Measurements from ENCODE around the gene AAK1.
"Not testable (repeated sequence)": the region's sequence is repeated elsewhere in the genome, so short reads cannot be mapped to it uniquely, and the experiment has no call there.

Gene AAK1

GRCh38 chr2:69660637-69661036 lies 17.1 kb upstream of the AAK1 start:
- no peak overlapping the region for H3K4me3 ChIP-seq (ENCODE audit: low read depth, low read length)
- DNase-seq (ENCODE audit: low read depth), result no peak
- TF ChIP-seq CTCF (IDR thresholded peaks at IDR 0.05; ENCODE audit: low read depth, low read length, missing control alignments), result no peak

- no peak for TF ChIP-seq CTCF (IDR thresholded peaks at IDR 0.05; ENCODE audit: low read depth, low read length, missing control alignments)
- DNase-seq (ENCODE audit: low read depth), result no peak
- no peak overlapping the region for H3K4me3 ChIP-seq (ENCODE audit: low read depth, low read length)
Observed at GRCh38 chr2:69659941-69660483, 16.5 kb upstream of the AAK1 start.

GRCh38 chr2:69659349-69659748 lies 15.8 kb upstream of the AAK1 start:
- DNase-seq (ENCODE audit: low read depth), result no peak
- TF ChIP-seq CTCF (IDR thresholded peaks at IDR 0.05; ENCODE audit: low read depth, low read length, missing control alignments), result no peak
- H3K4me3 ChIP-seq (ENCODE audit: low read depth, low read length), result no peak overlapping the region

GRCh38 chr2:69652206-69652605 lies 8.7 kb upstream of the AAK1 start:
- no peak for DNase-seq (ENCODE audit: low read depth)
- TF ChIP-seq CTCF (IDR thresholded peaks at IDR 0.05; ENCODE audit: low read depth, low read length, missing control alignments), result no peak
- no peak overlapping the region for H3K4me3 ChIP-seq (ENCODE audit: low read depth, low read length)

GRCh38 chr2:69647196-69647595 lies 3.7 kb upstream of the AAK1 start:
- DNase-seq (ENCODE audit: low read depth); H3K4me3 ChIP-seq (ENCODE audit: low read depth, low read length): not testable (repeated sequence)

GRCh38 chr2:69646714-69647113 lies 3.2 kb upstream of the AAK1 start:
- no peak for DNase-seq (ENCODE audit: low read depth)
- no peak overlapping the region for H3K4me3 ChIP-seq (ENCODE audit: low read depth, low read length)
- no peak for TF ChIP-seq CTCF (IDR thresholded peaks at IDR 0.05; ENCODE audit: low read depth, low read length, missing control alignments)

GRCh38 chr2:69645921-69646320 lies 2.4 kb upstream of the AAK1 start:
- no peak for DNase-seq (ENCODE audit: low read depth)
- TF ChIP-seq CTCF (IDR thresholded peaks at IDR 0.05; ENCODE audit: low read depth, low read length, missing control alignments), result no peak
- no peak overlapping the region for H3K4me3 ChIP-seq (ENCODE audit: low read depth, low read length)
